ENCODE results near the gene KRT76. TPM values are rescaled to one million over a fixed set of nuclear protein-coding genes. Genes with fewer than 3 reads are reported as not detected.

The KRT76 gene
- total RNA-seq, 1 experiment from 2014 or later: not detected

DNA sequence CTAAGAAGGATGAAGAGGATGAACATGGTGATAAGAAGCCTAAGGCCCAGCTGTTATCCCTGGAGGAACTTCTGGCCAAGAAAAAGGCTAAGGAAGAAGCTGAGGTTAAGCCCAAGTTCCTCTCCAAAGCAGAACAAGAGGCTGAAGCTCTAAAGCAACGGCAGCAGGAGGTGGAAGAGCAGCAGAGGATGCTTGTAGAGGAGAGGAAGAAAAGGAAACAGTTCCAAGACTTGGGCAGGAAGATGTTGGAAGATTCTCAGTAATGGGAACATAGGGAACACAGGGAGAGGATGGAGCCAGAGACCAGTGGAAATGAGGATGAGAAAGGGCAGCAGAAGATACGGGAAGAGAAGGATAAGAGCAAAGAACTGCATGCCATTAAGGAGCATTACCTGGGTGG, 46.4 kb downstream of the KRT76 start:
- H4K20me1 ChIP-seq (ENCODE audit: control insufficient read depth, insufficient read depth, insufficient read length): no peaks in the 10 kb centered on the region
- H2BK5ac ChIP-seq (ENCODE audit: insufficient read length, low read length): no peak overlapping the region
- no peak overlapping the region for H3K56ac ChIP-seq (ENCODE audit: insufficient read length, low read depth, low read length)
- peaks cover 66% of the 10 kb centered on the region for H3K27me3 Mint-ChIP-seq (ENCODE audit: low read depth)
- no peak overlapping the region for H2BK120ac ChIP-seq (ENCODE audit: low read depth, low read length, poor library complexity, severe bottlenecking)
- no peak overlapping the region for H3K4me3 Mint-ChIP-seq
- H3K27ac Mint-ChIP-seq: no peak overlapping the region
- H2AK5ac ChIP-seq (ENCODE audit: insufficient read length, low read length): no peak overlapping the region
- H3K27me3 ChIP-seq (ENCODE audit: insufficient read depth, low read length): no peaks in the 10 kb centered on the region; the same call in 1 of the 2 replicates
- no peak overlapping the region for H3T11ph ChIP-seq (ENCODE audit: low read length)
- no peak overlapping the region for H4K8ac ChIP-seq (replicated peaks; ENCODE audit: insufficient read length, low read depth, low read length)
- no peak overlapping the region for H3K4me2 ChIP-seq (ENCODE audit: insufficient read depth, insufficient read length, low read length)
- no peak overlapping the region for H3K9ac ChIP-seq (ENCODE audit: extremely low read depth, insufficient read length, low read length)
- H3K9me3 ChIP-seq (ENCODE audit: control insufficient read depth, low read depth, low read length): no peaks in the 10 kb centered on the region
- H2AFZ ChIP-seq (ENCODE audit: low read length): no peak overlapping the region
- H3K4me1 Mint-ChIP-seq: no peaks in the 10 kb centered on the region
- no peak overlapping the region for H3K27ac ChIP-seq (ENCODE audit: insufficient read length, low read depth, low read length)
- no peaks in the 10 kb centered on the region for H3K36me3 Mint-ChIP-seq (ENCODE audit: insufficient read depth in 1 of 3, low read depth in 3 of 3)
- H2BK12ac ChIP-seq (ENCODE audit: insufficient read length, low read depth, low read length): no peak overlapping the region
- H2BK15ac ChIP-seq (ENCODE audit: low read depth, low read length): no peak overlapping the region
- peaks cover 0 to 11% of the 10 kb centered on the region in 2 experiments; a peak in 3 of 5 replicates for H3K9me3 Mint-ChIP-seq
- H2BK20ac ChIP-seq (ENCODE audit: low read depth, low read length, poor library complexity, severe bottlenecking): no peak overlapping the region
- H3K79me2 ChIP-seq (ENCODE audit: insufficient read depth, low read length): no peaks in the 10 kb centered on the region
- H4K91ac ChIP-seq (ENCODE audit: insufficient read length, low read depth, low read length): no peak overlapping the region
- DNase-seq: no peak
- H3K4ac ChIP-seq (ENCODE audit: low read depth, low read length): no peak overlapping the region
- H3K18ac ChIP-seq (ENCODE audit: insufficient read length, low read depth, low read length): no peak overlapping the region
- H4K5ac ChIP-seq (ENCODE audit: insufficient read length, low read depth, low read length): no peak overlapping the region
- no peak overlapping the region for H3K14ac ChIP-seq (ENCODE audit: insufficient read depth, low read length)
- no peaks in the 10 kb centered on the region for H3K79me1 ChIP-seq (ENCODE audit: insufficient read depth, low read depth, low read length, poor library complexity, severe bottlenecking)
- no peaks in the 10 kb centered on the region for H3K23me2 ChIP-seq (ENCODE audit: insufficient read length, low read depth, low read length, poor library complexity, severe bottlenecking)
- H3K23ac ChIP-seq (ENCODE audit: insufficient read length, low read depth, low read length): no peak overlapping the region
- no peaks in the 10 kb centered on the region for H3K4me1 ChIP-seq (ENCODE audit: insufficient read depth, low read length)
- WGBS (ENCODE audit: extremely low coverage, insufficient read length, low lambda C conversion rate): no CpG with 5 or more reads among the region's 2 CpGs
- TF ChIP-seq, protein P1, sequence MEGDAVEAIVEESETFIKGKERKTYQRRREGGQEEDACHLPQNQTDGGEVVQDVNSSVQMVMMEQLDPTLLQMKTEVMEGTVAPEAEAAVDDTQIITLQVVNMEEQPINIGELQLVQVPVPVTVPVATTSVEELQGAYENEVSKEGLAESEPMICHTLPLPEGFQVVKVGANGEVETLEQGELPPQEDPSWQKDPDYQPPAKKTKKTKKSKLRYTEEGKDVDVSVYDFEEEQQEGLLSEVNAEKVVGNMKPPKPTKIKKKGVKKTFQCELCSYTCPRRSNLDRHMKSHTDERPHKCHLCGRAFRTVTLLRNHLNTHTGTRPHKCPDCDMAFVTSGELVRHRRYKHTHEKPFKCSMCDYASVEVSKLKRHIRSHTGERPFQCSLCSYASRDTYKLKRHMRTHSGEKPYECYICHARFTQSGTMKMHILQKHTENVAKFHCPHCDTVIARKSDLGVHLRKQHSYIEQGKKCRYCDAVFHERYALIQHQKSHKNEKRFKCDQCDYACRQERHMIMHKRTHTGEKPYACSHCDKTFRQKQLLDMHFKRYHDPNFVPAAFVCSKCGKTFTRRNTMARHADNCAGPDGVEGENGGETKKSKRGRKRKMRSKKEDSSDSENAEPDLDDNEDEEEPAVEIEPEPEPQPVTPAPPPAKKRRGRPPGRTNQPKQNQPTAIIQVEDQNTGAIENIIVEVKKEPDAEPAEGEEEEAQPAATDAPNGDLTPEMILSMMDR (conservative IDR thresholded peaks at IDR 0.05): no peak

Data from H9 (cell line).